Stimulated activated CD4-positive, alpha-beta T cell treated with anti-CD3 and anti-CD28 coated beads, Interleukin-2, amount 100 ng/mL, for 48 hours (primary cell): ENCODE data around the gene GLYATL3.

ENCODE experiments used
- DNase-seq, 2 donors: peaks; one replicate each; pipeline ENCODE4 v3.0.0-alpha.2; 2020

Gene GLYATL3

GRCh38 chr6:49549691-49550491, 50.2 kb downstream of the GLYATL3 start:
- no peak for DNase-seq

- peak in 1 of 2 donors; percentile 17 for DNase-seq
Observed at GRCh38 chr6:49550492-49551077, 50.9 kb downstream of the GLYATL3 start, which contains the start of gene C6orf141. Gene C6orf141, plus strand, starts transcription at chr6:49550668. Its CDS starts 125 bp downstream, at chr6:49550793.

- no peak for DNase-seq
Observed at GRCh38 chr6:49551078-49551865, 51.5 kb downstream of the GLYATL3 start.

- no peak for DNase-seq
Observed at GRCh38 chr6:49551866-49552129, 52.1 kb downstream of the GLYATL3 start.

GRCh38 chr6:49552596-49552995, 52.9 kb downstream of the GLYATL3 start:
- DNase-seq: no peak

- DNase-seq: no peak
Observed at GRCh38 chr6:49553384-49553783, 53.7 kb downstream of the GLYATL3 start.

- no peak for DNase-seq
Observed at GRCh38 chr6:49555951-49556350, 56.2 kb downstream of the GLYATL3 start.

GRCh38 chr6:49556429-49556837, 56.7 kb downstream of the GLYATL3 start:
- DNase-seq: no peak

- DNase-seq: no peak
Observed at GRCh38 chr6:49557177-49557576, 57.5 kb downstream of the GLYATL3 start.

GRCh38 chr6:49558238-49558637, 58.5 kb downstream of the GLYATL3 start:
- DNase-seq: no peak

- DNase-seq: no peak
Observed at GRCh38 chr6:49563006-49563886, 63.5 kb downstream of the GLYATL3 start.

GRCh38 chr6:49564552-49564951, 64.8 kb downstream of the GLYATL3 start:
- no peak for DNase-seq

GRCh38 chr6:49565261-49565660, 65.5 kb downstream of the GLYATL3 start:
- no peak for DNase-seq

- no peak for DNase-seq
Observed at GRCh38 chr6:49565855-49566254, 66.1 kb downstream of the GLYATL3 start.

GRCh38 chr6:49570474-49571079, 70.9 kb downstream of the GLYATL3 start:
- DNase-seq: no peak

GRCh38 chr6:49576618-49577017, 76.9 kb downstream of the GLYATL3 start:
- no peak for DNase-seq
